ENCODE results near the gene SHMT2.

Gene SHMT2

DNA sequence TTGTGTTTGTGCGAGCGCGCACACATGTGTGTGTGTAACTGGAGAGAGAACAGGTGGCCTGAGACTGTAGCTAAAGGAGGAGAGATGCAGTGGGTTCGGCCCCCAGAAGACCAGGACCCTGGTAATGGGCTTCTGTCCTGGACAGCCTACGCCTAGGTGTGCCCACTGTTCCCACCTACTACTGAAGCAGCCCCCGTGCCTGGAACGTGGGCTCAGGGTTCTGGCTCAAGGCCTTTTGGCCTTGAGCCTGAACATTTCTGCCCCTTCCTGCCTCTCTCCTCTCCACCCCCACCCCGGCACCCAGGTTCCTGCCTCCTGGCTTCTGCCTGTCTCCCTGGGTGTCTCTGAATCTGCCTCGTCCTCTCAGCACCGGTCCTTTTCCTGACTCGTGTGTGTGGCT is 14.4 kb upstream of the SHMT2 start:
- no peak for DNase-seq

DNA sequence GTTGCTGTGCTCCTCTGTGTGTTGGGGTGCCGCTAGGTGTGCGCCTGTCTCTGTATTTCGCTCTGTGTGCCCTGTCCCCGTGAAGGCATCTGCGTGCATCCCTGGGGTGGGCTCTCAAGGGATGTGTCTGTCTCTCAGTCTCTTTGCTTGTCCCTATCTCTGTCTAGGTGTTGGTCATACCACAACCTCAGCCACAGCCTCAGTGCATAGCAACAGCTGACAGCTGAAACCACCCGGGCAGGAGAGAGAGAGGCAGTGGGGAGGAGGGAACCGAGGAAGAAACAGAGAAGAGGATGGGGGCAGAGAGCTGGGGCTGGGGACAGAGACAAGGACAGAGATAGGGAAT is 13.9 kb upstream of the SHMT2 start:
- no peak for DNase-seq

DNA sequence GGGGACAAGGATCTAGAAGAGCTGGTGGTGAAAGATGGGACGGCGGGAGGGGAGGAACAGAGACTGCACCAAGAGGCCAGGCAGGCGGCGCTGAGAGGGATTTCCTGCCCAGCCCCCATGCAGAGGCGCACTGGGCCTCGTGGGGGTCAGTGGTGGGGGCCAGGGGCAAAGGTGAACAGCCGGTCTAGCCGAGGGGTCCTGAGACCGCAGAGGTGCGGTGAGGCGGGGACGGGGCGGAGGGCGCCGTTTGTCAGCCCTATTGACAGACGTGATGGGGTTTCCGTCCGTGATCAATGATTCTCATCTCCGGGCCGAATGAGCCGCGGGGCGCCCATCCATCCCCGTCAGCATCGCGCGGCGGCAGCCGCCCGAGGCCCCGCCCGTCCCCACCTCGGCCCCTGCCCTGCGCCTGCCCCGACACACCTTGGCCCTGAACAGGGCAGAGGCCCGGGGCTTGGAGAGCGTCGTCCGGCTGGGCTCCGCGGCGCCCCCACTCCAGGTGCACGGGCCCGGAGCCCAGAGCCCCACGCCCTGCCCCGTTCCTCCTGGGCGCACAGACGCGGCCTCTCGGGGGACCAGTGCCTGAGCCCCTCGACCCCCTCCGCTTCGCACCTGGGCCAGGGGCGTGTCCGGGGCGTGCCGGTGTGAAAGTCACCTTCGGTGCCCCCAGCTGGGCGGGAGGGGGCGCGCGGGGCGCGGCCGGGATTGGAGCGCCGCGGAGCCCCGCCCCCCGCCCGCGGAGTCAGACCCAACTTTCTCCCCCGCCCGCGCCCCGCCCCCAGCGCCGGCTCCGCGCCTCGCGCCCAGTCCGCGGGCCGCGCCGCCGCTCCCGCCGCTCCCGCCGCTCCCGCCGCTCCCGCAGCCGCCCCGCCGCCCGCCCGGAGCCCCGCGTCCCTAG is 13.2 kb upstream of the SHMT2 start, which contains the start of gene NXPH4:
TSS of gene NXPH4 (plus strand) at position 781 of the 898 bp plus-strand sequence. CDS start 176 bp downstream, outside the sequence.
- DNase-seq, result no peak

DNA sequence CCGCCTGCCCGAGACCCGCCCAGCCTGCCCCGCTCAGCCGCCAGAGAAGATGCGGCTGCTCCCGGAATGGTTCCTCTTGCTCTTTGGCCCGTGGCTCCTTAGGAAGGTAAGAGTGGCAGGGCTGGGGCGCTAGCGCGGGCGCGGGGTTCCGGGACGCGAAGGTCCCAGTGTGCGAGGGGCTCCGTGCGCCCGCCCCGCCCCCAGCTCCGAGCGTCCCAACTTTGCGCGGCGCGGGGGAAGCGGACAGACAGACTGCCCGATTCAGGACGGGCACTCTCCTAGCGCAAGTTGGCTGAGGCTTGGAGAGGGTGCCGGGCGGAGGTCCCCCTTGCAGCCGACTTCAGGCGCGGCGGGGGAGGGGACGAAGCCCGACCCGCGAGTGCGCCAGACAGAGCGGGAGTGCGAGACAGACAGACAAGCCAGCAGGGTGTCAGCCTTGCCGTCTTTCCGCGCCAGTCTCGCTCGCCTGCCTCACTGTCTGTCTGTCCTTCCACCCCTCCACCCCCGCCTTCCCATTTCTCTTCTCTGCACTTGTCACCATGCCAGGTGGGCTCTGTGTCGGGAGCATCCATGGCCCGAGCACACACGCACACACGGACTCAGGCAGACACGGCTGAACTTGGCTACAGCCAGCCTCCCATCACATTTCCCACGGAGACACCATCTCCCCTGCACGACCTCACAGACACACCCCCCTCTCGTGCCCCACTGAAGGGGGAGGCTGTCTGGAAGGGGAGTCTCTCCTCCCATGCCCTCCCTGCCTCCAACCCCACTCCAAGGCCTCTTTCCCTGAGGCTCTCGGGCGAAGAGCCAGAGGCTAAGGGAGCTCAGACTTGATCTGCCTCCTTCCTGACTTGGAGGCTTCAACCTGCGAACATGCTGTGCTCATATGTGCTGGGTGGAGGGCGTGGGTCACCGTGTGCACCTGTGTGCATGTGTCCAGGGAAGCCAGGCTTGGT is 12.3 kb upstream of the SHMT2 start:
- no peak for DNase-seq

DNA sequence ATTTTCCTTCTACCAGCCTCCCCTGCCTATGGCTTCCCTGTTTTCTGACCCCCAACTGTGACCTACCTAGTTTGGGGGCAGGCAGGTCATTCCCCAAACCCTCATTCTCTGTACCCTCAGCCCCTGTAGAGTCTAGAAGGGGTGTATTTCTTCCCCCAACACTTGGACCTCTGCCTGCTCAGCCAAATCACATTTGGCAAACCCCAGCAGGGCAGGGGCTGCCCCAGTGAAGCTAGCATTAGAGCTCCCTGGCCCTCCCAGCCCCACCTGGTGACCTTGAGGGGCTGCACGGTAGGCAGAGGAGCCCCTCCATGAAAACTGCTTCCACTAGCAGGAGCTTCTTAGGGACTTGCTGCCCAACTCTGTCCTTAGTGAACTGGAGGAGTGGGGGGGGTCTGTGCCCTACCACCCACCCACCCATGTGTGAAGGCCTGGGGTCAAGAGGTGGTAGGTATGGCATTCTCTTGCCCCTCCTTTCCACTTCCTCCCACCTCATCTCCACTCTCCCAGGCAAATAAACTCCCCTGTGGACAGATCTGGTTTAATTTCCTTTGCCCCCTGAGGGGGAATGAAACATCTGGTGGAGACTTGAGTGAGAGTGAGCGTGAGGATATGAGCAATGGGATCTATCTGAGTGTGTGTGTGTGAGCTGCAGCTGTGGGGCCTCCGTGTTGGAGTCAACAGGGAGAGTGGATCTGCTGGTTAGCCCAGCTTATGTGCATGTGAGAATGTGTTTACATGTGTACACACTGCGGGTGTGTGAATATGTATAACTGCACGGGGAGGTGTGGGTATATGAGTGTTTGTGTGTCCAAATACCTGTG is 11.3 kb upstream of the SHMT2 start:
- no peak for DNase-seq

DNA sequence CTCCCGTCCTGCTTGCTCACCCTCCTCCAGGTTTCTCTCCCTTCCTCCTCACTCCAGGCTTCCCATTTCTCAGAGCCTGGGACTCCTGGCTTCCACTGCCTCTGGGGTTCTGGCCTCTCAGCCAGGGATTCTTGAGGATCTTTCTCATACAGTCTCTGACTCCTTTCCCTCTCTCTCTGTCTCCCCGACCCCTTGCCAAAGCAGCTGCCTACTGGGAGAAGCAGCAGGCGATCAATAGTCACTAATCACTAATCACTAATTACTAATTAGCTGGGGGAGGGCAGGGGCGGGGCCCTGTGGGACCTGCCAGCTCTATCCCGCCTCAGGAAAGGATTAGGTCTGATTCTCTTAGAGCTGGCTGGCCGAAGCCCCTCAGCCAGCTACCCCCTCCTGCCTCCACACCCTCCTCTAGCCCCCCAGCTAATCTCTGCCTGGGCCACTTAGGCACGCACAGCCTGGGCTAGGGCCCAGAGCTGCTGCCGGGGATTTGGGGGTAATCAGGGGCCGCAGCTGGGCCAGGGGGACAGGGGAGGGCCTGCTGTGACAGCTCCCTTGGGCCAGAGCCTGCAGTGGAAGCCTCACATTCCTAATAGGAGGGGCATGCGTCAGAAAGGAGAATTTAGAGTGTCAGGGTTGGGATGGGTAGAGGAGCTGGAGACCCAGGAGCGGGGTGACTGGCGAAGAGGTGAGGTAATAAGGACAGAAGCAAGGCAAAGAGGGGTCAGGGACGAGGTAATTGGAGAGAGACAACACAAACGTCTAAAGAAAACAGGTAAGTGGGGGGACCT is 10.1 kb upstream of the SHMT2 start:
- no peak for DNase-seq

DNA sequence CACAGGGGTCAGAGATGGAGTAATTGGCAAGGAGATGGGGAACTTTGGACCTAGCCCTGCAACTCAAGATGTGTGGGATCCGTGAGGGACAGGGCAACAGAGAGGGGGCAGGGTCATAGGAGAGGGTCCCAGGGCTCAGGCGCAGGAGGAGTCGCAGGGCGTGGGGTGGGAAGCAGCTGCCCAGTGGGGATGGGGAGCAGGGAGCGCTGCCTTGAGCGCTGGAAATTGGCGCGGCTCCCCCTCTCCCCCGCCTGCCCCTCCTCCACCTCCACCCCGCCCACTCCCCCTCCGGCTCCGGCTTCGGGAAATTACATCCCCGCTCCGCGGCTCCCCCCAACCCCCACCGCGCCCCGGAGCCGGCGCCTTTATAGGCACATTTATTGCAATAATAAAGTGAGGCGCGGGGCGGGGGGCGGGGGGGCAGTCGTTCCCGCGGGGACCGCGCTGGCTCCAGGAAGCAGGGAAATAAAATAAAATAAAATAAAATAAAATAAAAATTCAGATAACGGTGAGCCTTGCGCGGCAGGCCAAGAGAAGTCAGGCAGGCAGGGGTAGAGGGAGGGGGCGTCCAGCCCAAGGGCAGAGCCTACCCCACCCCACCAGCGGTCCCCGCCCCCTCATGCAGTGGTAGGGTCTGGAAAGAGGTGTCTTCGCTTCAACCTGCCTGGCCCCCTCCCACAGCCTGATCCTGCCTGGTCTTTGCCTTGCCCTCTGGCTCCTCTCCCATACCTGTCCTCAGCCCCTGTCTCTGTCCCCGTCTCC is 9.3 kb upstream of the SHMT2 start:
- no peak for DNase-seq

DNA sequence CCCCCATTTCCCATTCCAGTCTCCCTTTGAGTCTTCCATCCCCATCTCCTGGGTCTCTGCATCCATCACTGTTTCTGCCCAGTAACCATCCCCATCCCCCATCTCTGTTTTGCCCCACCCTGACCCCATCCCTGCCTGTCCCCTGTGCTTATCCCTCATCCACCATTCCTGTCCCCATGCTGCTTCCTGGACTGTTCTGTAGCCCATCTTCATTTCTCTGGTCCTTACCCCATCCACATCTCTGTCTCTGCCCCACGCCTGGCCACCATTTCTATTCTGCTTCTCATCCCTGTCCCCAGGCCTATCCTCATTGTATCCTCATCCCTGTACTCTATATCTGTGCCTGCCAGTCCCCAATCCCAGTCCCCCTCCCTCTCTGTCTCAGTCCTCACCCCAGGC is 8.7 kb upstream of the SHMT2 start:
- DNase-seq, result no peak

DNA sequence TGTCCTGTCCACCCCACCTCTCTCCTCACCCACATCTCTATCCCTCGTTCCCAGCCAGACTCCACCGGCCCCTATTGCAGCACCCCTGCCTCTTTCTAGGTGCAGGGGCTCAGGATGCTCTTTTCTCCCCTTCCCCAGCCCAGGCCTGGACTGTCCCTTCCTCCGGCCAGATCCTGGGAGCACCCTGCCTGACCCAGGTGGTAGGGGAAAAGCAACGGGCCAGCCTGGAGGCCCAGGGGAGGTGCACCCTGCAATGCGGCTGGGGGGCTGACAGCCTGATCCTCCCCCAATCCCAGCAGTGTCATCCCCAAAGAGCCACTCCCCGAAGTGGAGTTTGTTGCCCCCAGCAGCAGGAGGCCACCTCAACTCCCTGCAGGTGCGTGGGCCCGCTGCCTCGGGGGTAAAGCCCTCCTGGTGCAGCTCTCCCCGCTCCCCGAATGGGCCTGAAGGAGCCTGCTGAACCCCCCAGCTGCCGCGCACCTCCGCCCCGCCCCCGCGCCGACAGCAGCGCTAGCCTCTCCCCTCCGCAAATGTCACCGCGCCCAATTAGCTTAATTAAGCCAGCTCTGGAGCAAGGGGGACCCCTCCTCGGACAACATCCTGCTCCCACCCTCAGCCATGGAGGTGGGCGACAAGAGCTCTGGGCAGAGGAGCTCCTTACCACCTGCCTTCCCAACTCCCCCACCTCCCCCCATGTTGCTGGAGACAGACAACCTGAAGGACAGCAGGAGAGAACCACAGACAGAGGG is 8.2 kb upstream of the SHMT2 start:
- DNase-seq, result no peak

DNA sequence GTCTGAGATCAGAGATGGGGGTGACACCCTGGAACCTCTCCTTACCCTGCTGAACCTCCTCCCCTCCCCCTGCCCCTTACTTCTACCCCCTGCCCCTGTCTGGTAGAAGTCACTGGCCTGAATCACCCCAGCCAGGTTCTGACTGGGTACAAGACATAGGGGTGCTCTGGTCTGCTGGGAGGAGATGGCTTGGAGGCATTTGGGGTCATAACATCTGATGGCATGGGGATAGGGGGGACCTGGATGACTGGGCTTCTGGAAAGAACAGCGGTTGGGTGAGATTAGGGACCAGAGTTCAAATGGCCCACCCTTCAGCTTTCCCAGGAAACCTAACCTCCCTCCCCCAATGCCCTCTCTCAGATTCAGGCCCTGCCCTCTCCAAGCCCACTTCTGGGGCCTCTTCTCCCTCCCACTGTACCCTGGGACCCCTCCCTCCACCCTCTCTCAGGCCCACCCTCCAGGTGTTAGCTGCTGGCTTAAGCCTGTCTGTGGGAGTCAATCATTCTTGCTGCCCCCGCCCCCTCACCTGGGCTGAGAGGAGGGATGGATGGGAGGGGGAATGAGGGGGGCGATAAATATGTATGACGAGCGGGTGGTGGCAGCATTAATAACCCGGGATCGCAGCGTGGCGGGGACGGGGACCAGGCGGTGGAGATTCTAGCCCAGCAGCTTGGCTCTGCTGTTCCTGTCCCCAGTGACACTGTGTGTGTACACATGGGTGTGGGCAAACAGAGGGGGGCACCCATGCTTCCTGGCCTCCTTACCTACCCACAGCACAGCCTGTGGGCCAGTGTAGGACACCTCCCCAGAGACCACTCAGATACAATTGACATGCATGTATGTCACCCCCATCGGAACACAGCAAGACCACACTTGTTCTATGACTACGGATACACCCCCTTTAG is 7.0 kb upstream of the SHMT2 start:
- DNase-seq, result no peak

DNA sequence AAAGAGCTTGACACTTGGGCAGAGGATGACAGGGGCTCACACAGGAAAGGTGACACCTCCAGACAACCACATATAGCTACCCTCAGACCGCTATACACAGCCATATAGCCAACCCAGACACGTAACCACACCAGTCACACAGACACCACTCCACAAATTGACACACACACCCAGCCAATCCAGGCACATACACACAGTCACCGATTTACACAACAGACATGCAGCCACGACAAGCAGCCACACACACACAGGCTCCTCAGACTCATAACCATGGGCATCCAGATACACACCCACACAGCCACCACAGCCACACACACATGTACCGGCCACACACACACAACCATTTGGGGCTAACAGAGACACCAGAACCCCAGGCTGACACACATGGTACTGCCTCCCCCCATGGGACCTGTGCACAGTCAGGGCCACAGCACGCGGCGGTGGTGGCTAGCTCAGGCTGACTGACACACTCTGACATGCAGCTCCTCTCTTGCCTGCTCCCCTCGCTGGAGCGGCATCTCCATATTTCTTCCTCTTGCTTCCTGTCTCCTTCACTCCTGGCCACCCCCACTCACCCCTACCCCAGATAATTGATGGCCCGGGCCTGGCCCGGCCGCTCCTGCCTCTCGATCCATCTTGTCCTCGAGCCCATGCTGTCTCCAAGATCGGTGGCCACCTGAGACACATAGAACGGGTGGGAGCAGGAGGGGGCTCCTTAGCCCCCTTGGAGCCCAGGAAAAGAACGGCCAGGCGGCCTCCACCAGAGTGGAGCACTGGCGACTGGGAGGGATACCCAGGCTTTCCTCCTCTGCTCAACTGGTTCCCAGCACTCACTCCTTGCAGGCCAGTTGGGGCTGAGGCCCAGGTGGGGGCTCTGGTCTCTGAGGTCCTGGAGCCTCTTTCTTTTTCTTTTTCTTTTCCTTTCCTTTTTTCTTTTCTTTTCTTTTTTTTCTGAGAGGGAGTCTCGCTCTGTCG is 6.0 kb upstream of the SHMT2 start:
- no peak for DNase-seq

DNA sequence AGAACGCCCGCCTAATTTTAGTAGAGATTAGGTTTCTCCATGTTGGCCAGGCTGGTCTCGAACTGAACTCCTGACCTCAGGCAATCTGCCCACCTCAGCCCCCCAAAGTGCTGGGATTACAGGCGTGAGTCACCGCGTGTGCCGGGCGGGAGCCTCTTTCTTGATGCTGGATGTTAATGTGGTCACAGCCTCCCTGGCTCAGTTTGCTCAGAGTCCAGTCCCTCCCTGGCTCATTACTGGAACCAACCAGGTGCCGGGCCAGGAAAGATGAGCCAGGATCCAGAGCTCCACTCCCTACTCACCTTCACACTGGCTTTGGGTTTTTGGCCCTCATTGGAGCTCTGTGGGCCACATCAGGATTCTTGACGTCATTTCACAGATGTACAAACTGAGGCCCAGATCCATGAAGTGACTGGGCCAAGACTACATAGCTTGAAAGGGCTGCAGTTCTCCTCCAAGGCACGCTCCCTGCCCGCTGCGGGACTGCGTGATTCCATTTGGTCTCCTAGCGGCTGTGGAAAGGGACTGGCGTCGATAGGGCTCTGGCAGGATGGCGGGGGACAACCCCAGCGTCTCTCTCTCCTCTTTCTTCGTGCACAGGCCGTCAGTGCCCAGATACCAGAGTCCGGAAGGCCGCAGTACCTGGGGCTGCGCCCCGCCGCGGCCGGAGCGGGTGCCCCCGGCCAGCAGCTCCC is 5.1 kb upstream of the SHMT2 start:
- DNase-seq, result no peak

DNA sequence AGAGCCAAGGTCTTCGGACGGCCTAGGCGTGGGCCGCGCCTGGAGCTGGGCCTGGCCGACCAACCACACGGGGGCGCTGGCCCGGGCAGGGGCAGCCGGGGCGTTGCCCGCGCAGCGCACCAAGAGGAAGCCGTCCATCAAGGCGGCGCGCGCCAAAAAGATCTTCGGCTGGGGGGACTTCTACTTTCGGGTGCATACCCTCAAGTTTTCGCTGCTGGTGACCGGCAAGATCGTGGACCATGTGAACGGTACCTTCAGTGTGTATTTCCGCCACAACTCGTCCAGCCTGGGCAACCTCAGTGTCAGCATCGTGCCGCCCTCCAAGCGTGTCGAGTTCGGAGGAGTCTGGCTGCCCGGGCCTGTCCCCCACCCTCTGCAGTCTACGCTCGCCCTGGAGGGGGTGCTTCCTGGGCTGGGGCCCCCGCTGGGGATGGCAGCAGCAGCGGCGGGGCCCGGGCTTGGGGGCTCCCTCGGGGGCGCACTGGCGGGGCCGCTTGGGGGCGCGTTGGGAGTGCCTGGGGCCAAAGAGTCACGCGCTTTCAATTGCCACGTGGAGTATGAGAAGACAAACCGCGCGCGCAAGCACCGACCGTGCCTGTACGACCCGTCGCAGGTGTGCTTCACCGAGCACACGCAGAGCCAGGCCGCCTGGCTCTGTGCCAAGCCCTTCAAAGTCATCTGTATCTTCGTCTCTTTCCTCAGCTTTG is 4.4 kb upstream of the SHMT2 start:
- DNase-seq, result no peak

DNA sequence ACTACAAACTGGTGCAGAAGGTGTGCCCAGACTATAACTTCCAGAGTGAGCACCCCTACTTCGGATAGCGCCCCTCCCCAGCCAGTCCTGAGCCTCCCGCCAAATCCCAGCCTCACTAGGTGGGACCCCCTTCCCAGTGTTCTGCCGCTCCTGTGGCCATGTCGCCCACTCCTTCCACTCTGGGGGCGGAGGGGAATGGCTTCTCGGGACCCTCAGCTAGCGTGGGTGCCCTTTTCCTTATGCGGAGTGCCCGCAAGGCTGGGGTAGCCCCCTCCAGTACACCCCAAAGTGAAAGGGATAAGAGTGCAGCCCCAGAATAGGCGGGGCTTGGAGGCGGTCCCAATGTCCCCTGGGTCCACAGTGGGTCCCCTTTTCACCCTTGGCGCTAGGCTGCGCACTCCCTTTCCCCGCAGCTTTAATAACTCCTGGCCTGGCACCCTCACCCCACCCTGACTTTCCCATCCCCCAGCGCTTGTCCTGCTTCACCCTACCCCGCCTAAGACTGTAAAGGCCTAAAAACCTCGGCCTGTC is 3.8 kb upstream of the SHMT2 start:
- DNase-seq, result no peak

DNA sequence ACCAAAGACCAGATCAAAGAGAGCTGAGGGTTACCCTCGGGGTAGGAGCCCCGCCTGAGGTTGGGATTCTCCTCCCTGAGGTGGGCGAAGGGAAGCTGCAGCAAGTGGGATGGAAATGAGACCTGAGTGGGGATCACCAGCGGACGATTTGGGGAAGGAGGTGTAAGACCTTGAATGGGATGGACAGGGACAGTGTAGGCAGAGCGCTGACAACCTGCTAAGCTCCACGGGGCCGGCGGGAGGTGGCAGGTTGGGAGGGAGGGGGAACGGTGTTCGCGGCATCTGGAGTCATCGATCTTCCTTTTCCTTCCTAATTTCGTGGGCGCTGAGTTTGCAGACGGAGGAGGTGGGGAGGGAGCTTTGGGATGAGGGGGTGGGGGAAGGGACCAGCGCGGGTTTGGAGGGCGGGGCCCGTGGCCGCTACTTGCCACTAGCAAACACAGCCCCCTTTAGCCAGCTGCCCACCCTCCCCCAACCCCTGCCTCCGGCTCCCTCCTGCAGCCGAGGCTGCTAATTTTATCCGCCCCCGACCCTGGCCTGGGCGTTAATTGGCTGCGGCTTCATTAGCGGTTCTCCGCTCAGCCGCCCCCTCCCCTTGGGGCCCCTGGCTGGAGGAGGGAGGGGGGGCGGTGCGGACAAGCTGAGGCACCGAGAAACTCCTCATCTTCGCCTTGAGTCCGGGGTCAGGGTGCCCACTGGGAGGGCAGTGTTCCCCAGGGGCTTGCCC is 2.8 kb upstream of the SHMT2 start:
- DNase-seq, result no peak

Data from fibroblast of skin of back (primary cell).